HG02610 (cell line): Measurements from ENCODE around the gene TM7SF3.

ENCODE experiments used
- ATAC-seq: cut with Tn5 transposase; IDR thresholded peaks from one replicate; pipeline ENCODE4 v1.9.1; 2021; ENCODE audit warnings: mild to moderate bottlenecking, moderate library complexity; ENCODE audit not compliant: unreplicated experiment

The TM7SF3 gene

GRCh38 chr12:26936559-26937442 lies 77.4 kb downstream of the TM7SF3 start:
- ATAC-seq, result no peak

- no peak for ATAC-seq
Observed at GRCh38 chr12:26935636-26936378, 78.4 kb downstream of the TM7SF3 start.

GRCh38 chr12:26929590-26929989 lies 84.6 kb downstream of the TM7SF3 start:
- ATAC-seq, result no peak

- no peak for ATAC-seq
Observed at GRCh38 chr12:26928661-26929060, 85.5 kb downstream of the TM7SF3 start.
